PC-9 (cell line): ENCODE results near the gene OSMR.

ENCODE experiments used
- CTCF ChIP-seq: fragments of 200-600 bp; sonication (generic); conservative IDR thresholded peaks from 2 replicates; pipeline ENCODE4 v1.6.1; 2017; ENCODE audit warnings: mixed run types, antibody characterized with exemption, mild to moderate bottlenecking, moderate library complexity
- EZH2 ChIP-seq: fragments of 200-600 bp; sonication (generic); IDR thresholded peaks from 2 replicates; pipeline ENCODE4 v1.8.0; 2017; ENCODE audit warnings: antibody characterized with exemption, low read depth

GRCh38 chr5:38926121-38926520 lies 80.3 kb downstream of the OSMR start:
- no peak for TF ChIP-seq CTCF
- no peak for TF ChIP-seq EZH2
